Measurements from ENCODE around the gene RASGRF1.
"Not testable (repeated sequence)": the region's sequence is repeated elsewhere in the genome, so short reads cannot be mapped to it uniquely, and the experiment has no call there.

RASGRF1 gene

GRCh38 chr15:78931439-78932257 lies 158.9 kb downstream of the RASGRF1 start:
- DNase-seq (ENCODE audit: low read depth), result no peak

GRCh38 chr15:78930577-78931388 lies 159.8 kb downstream of the RASGRF1 start:
- no peak for DNase-seq (ENCODE audit: low read depth)

DNA sequence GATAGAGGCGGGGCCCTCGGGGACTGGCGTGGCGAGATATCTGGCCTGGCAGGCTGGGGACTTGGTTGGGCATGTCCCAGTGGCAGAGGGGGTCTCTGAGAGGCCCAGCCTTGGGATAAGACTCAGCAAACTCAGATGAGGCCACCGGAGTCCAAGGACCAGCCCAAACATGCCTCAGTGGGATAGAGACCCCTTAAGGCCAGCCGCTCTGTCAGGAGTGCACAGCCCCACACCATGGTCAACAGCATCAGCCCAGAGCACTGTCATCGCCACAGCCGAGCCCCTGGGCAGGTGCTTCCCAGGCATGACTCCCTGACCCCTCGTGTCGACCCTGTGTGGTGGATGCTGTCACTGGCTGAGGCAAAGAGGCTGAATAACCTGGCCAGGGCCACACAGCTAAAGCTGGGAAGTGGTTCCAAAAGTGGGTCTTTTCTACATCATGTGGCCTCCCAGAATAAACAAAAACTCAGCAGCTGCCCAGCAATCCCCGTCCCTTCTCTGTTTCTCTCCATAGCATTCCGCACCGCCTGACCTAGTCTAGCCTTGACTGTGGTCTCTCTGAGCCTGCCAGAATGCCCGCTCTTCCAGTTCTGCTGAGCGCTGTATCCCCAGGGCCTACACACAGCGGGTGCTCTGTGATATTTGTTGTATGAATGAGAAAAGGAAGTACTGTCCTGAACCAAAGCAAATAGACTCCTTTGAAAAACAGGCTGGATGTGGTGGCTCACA lies 160.9 kb downstream of the RASGRF1 start:
- DNase-seq (ENCODE audit: low read depth), result no peak

DNA sequence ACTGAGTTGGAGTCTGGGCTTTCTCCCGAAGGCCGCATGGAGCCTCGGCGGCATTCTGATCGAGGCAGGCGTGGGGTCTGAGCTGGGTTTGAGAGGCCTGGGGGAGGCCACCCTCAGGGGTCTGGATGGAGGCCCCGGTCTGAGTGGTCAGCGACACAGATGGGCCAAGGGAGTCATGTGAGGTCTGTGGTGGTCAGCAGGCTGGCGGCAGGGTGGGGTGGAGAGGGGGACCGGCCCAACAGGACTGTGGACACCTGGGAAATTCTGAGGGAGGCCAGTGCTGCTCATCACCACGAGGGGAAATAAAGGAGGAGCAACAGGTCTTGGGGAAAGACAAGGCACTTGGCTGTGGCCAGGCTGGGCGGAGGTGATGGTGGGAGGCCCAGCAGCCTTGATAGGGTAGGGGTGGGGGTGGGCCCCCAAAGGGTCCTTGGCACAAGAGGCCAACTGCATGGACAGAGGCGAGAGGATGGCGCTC lies 161.9 kb downstream of the RASGRF1 start:
- no peak for DNase-seq (ENCODE audit: low read depth)

- DNase-seq (ENCODE audit: low read depth), result not testable (repeated sequence)
Observed at GRCh38 chr15:78928176-78928575, 162.4 kb downstream of the RASGRF1 start.

- no peak for DNase-seq (ENCODE audit: low read depth)
Observed at GRCh38 chr15:78927077-78927790, 163.3 kb downstream of the RASGRF1 start.

DNA sequence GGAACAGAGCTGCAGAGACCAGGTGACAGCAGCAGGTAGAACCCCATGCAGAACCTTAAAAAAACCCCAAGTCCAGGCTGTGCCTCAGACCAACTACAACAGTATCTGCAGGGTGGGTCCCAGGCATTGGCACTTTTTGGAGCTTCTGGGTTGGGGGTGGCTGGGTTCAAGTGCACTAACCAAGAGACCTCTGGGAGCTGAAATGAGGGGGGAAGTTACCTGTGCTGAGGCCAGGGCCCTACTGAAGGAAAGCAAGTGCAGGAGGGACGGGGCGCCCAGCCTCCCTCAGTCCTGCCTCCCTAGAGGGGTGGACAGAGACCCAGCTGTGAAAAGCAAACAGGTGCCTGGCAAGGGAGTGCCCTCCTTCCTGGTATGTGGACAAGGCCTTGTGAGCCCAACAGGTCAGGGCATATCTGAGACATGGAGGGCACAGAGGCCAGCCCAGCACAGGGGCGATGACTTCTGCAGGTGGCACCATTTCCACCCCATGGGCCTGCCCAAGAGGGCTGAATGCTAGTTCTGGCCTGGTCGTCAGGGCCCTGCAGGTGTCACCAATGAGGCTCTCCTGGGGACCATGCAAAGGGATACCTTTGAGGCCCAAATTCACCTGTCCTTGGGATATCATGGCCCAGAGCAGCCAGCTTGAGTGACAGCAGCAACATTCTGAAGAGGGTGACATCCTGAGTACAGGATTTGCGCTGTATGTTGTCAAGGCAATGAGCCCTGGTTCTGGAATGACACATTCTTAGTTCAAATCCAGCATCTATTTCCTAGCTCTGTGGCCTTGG lies 164.4 kb downstream of the RASGRF1 start:
- no peak for DNase-seq (ENCODE audit: low read depth)

GRCh38 chr15:78925076-78925624 lies 165.4 kb downstream of the RASGRF1 start:
- DNase-seq (ENCODE audit: low read depth), result no peak

- no peak for DNase-seq (ENCODE audit: low read depth)
Observed at GRCh38 chr15:78923480-78924360, 166.9 kb downstream of the RASGRF1 start.

DNA sequence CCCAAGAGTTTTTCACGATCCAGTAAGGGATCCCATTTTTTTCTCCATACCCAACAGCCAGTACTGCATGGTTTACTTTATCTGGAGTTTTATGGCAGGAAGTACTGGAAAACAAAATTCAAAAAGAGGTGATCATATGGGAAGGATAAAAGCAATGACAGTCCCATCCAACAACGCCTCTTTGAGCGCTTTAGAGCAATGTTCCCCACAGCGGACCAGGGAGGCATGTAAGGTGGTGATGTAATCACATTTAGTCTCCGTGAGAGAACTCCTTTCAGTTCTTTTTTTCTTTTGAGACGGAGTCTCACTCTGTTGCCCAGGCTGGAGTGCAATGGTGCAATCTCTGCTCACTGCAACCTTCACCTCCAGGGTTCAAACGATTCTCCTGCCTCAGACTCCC lies 167.6 kb downstream of the RASGRF1 start:
- no peak for DNase-seq (ENCODE audit: low read depth)

DNA sequence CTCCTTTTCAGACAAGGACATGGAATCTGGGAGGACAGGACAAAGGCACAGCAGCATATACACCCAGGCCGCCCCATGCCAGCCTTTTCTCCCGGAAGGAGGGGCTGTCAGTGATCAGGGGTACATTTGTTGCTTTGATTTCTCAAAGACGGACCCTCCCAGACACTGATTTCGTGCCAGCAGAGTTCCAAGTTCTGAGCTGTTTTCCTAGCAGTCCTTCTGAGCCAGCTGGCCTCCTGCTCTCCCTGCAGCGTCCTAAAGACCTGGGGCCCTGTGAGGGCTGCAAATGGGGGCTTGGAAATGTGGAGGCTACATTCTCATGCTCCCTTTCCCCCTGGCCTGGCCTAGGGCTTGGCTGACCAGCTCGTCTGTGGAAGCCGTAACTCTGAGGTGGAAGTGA lies 168.1 kb downstream of the RASGRF1 start:
- DNase-seq (ENCODE audit: low read depth), result no peak

GRCh38 chr15:78921940-78922339 lies 168.6 kb downstream of the RASGRF1 start:
- DNase-seq (ENCODE audit: low read depth), result no peak

- no peak for DNase-seq (ENCODE audit: low read depth)
Observed at GRCh38 chr15:78921517-78921916, 169.1 kb downstream of the RASGRF1 start.

DNA sequence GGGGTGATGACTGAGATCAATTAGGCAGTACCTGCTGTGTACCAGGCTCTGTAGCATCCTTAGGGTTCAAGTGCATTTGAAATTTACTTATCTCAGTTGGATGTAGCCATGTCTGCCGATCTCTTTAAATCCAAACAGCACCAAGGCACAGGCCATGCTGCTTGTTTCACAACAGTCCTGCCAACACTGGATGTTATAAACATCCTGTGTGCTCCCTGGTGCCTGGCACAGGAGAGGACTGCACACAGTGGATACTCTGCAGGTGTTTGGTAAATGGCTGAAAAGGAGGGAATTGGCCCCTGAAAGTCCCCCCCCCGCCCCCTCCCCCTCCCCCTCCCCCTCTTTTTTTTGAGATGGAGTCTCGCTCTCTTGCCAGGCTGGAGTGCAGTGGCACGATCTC lies 172.7 kb downstream of the RASGRF1 start:
- no peak for DNase-seq (ENCODE audit: low read depth)

- DNase-seq (ENCODE audit: low read depth), result no peak
Observed at GRCh38 chr15:78916088-78916487, 174.5 kb downstream of the RASGRF1 start.

- no peak for DNase-seq (ENCODE audit: low read depth)
Observed at GRCh38 chr15:78915341-78916087, 175.1 kb downstream of the RASGRF1 start.

DNA sequence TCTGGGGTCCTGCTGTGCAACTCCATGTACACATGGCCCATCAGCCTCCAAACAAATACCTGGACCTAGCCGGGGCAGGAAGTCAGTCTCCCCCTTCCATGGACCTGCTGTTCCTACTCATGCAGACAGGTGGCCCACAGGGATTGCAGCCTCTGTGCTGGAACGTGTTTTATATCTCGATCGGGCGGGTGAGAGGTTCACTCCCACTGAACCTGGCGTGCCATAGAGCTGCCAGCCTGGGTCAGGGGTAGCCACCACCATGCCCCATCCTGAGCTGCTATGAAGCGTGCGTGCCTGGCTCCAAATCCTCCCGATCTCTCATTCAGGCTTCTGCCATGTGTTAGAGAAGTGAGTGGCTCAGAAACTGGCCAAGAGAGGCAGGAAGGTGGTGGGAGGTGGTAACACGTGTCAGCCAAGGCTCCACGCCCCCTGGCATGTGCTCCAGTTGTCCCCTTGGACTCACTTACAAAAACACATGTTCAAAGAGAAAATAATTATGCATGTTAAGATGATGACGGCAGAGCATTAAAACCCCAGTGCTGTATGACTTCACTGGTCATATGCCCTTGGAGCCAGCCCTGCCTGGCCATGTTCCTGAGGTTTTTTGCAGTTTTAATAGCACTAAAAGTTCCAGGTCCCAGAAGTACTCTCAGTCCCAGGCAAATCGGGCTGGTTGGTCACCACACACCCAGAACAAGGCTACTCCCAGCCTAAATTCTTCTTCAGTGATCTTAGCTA lies 176.4 kb downstream of the RASGRF1 start:
- DNase-seq (ENCODE audit: low read depth), result no peak

GRCh38 chr15:78913012-78913411 lies 177.6 kb downstream of the RASGRF1 start:
- DNase-seq (ENCODE audit: low read depth), result no peak
